HS-5 (cell line): ENCODE results near the gene CLEC4M.
"Not testable (repeated sequence)": the region's sequence is repeated elsewhere in the genome, so short reads cannot be mapped to it uniquely, and the experiment has no call there.

Source experiments
- DNase-seq: peaks from one replicate; pipeline ENCODE4 v3.0.0-alpha.2; 2012; ENCODE audit warnings: low read depth

Gene CLEC4M

GRCh38 chr19:7740682-7741054 lies 22.4 kb upstream of the CLEC4M start:
- DNase-seq: no peak

DNA sequence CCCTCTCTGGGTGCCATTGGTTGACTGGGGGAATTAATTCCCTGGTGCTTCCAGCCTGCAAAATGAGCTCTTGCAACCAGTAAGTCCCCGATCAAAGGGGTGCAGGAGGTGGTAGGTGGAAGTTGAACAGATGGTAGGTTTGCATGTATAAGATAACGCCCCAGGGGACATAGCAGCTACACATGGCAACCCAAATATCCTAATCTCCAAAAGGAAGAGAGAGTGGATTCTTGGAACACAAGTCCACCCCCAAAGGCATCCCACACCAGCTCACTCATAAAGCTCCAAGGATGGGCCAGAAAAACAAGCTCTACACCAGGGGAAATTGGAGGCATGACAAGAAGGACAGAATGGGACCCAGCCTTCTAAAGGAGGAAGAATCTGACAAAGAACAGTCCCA lies 20.5 kb upstream of the CLEC4M start:
- no peak for DNase-seq

GRCh38 chr19:7742991-7743390 lies 20.1 kb upstream of the CLEC4M start:
- DNase-seq: no peak

- DNase-seq: no peak
These were observed 19.6 kb upstream of the CLEC4M start for GRCh38 chr19:7743425-7743841.

DNA sequence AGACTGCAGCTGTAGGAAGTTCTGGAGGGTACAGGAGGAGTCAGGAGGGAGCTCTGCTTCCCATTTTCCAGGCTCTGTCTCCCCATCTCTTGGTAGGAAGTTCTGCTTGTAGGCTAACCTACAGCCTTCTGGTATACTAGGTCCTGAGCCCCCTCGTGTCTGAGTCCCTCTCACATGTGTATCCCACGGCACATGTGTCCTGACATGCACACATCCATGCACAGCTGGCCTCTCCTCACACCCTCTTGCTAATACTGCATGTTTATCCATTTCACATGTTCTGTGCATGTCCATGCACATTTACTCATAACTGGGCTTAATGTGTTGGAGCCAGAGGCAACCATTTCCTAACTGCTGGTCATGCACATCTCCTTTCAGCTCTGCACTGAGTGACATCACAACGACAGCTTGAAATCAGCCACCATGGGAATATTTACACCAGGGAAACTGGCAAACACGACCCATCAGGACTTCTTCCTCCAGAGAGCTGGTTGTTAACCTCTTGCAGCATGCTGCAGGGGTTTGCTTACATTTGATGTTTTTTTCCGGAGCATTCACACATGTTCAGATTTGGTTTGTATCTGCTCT lies 18.8 kb upstream of the CLEC4M start:
- DNase-seq: no peak

DNA sequence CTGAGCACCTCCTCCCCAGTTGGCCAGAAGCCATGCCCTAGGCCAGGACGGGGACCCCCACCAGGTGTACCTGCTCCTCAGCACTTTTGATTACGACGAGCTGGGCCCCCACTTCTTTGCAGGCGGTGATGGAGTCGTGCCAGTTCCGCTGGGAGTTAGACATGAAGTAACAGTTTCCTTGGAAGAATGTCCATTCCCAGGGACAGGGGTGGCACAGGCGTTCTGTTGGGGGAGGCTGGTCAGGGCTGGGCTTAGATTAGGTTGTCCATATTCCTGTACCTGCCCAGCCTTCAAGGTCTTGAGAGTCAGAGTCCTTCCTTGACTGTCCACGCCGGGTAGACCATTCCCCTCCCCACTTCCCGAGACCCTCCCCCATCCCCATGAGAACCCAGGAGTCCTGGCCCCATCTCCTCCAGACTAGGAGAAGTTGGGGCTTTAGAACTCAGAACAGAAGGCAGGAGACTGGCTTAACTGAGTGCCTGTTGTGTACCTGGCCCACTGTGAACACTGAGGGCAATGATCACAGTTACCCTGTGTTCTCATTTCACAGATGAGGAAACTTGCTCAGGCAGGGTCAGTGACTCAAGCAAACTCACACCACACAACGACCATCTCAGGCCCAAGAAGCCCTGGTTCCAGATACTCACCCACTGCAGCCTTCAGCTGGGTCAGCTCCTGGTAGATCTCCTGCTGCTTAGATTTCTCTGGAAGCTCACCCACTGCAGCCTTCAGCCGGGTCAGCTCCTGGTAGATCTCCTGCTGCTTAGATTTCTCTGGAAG lies 18.0 kb upstream of the CLEC4M start:
- DNase-seq: no peak

GRCh38 chr19:7746306-7746705 lies 16.7 kb upstream of the CLEC4M start:
- DNase-seq: not testable (repeated sequence)

DNA sequence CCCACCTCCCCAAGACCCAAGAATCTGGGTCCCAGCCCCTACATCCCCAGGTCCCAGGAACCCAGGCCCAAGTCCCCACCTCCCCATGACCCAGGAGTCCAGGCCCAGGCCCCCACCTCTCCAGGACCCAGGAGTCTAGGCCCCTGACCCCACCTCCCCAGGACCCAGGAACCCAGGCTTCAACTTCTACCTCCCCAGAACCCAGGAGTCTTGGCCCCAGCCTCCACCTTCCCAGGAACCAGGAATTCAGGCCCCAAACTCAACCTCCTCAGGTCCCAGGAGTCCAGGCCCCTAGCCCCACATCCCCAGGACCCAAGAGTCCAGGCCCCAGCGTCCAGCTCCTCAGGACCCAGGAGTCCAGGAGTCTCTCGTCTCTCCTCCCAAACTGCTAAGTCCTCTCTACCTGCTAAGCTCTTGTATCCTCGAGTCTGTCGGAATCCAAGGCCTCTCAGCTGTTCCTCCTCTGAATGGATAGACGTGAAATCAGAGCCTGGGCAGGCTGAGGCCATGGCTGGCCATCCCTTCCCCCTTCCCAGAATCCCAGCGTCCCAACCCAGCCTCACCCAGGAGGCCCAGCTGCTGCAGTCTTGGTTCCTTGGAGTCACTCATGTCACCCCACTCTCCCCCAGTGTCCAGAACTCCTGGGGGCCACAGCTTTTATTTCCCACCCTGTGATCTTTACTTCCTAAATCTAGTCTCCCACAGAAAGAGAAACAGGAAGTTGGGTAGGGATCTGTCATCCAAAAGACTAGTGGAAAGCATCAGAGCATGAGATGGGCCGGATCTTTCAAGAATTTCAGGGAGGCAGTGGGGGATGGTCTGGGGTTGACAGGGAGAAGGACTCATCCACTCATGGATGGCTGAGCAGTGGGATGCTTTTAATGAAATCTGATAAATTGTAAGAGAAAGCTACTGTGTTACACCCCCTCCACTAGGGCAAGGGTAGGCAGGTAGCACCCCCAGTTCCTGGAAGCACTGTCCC lies 15.8 kb upstream of the CLEC4M start, which contains the start of gene CD209:
CD209 (minus strand) TSS at position 632 of the 982 bp plus-strand sequence; CDS start at position 609, 23 bp downstream.
- no peak for DNase-seq

DNA sequence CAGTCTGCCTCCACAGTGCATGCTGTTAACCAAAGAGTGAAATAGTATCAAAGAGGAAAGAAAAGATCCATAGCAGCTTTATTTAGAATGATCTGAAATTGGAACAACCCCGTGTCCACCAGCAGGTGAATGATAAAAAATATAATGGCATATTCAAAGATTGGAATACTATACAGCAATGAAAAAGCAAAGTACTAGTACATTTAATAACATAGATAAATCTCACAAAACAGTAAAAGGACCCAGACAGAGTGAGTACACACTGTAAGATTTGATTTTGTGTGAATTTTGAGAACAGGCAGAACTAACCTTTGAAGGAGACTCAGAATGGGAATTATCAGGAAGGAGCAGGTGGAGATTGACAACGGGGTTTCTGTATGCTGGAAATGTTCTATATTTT lies 14.9 kb upstream of the CLEC4M start:
- no peak for DNase-seq

DNA sequence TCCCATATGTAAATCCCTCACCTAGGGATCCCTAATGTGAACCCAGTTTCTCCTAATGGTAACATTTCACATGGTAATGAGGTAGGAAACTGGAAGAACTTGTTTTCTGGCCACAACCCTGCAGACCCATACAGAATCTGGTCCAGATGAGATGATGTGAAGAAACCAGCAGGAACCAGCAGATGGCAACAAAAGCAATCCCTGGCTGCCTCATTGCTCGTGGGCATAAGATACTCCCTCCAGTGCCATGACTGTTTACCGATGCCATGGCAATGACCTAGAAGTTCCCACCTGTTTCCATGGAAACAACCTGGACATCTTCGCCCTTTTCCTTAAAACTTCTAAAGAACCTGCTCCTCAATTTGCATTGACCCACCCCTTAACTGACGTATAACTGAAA lies 14.3 kb upstream of the CLEC4M start:
- no peak for DNase-seq

DNA sequence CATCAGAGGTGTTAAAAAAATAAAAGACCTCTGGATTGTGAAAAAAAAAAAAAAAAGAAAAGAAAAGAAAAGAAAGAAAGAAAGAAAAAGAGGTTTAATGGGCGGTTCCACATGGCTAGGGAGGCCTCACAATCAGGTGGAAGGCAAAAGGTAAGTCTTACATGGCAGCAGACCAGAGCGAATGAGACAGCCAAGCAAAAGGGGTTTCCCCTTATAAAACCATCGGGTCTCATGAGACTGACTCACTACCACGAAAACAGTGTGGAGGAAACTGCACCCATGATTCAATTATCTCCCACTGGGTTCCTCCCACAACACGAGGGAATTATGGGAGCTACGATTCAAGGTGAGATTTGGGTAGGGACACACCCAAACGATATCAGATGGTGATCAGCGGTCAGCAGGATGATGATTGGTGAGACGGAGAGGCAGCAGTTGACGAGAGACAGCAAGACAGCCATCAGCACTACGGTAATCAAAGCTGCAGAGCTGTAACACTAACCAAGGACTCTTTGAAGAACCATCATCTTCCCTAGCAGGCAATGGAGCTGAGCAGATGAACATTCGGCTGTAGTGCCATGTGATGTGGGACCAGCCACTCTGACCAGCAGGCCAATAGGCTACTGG lies 11.8 kb upstream of the CLEC4M start:
- no peak for DNase-seq

DNA sequence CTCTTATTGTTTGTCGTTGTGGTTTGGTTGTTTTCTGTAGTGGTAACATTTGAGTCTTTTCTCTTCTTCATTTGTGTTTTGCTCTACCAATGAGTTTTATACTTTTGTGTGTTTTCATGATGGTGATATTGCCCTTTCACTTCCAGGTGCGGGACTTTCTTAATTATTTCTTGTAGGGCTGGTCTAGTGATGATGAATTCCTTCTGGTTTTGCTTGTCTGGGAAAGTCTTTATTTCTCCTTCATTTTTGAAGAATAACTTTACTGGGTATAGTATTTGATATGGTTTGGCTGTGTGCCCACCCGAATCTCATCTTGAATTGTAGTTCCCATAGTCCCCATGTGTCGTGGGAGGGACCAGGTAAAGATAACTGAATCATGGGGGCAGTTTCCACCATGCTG lies 6.8 kb upstream of the CLEC4M start:
- no peak for DNase-seq

DNA sequence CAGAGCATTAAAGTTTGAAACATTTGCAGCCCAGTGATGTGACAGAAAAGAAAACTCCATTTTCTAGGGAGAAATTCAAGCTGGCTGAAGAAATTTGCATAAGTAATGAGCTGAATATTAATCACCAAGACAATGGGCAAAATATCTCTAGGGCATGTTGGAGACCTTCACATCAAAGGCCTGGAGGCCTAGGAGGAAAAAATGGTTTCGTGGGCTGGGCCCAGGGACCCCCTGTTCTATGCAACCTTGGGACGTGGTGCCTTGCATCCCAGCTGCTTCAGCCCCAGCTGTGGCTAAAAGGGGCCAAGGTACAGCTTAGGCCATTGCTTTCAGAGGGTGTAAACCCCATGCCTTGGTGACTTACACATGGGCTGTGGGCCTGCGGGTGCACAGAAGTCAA lies 5.7 kb upstream of the CLEC4M start:
- DNase-seq: no peak

DNA sequence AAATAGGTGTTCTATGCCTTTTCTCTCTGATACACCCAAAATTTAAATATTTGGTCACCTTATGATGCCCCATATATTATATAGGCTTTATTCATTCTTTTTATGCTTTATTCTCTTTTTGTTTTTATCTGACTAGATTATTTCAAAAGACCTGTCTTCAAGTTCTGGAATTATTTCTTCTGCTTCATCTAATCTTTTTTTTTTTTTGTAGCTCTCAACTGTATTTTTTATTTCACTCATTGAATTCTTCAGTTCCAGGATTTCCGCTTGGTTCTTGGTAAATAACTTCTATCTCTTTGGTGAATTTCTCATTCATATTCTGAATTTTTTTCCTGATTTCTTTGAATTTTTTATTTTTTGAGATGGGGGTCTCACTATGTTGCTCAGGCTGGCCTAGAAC lies 3.9 kb upstream of the CLEC4M start:
- DNase-seq: no peak

- no peak for DNase-seq
These were observed 653 bp downstream of the CLEC4M start for GRCh38 chr19:7763696-7764095.

GRCh38 chr19:7764157-7764556 lies 1.1 kb downstream of the CLEC4M start:
- DNase-seq: not testable (repeated sequence)

GRCh38 chr19:7765043-7765442 lies 2.0 kb downstream of the CLEC4M start:
- not testable (repeated sequence) for DNase-seq

DNA sequence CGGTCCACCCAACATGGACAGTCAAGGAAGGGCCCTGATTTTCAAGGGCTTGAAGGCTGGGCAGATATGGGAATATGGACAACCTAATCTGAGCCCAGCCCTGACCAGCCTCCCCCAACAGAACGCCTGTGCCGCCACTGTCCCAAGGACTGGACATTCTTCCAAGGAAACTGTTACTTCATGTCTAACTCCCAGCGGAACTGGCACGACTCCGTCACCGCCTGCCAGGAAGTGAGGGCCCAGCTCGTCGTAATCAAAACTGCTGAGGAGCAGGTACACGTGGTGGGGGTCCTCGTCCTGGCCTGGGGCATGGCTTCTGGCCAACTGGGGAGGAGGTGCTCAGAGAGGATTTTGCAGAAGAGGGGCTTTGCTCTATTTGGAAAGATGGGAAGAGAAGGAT lies 3.5 kb downstream of the CLEC4M start:
- DNase-seq: no peak

GRCh38 chr19:7767487-7767886 lies 4.4 kb downstream of the CLEC4M start:
- no peak for DNase-seq

DNA sequence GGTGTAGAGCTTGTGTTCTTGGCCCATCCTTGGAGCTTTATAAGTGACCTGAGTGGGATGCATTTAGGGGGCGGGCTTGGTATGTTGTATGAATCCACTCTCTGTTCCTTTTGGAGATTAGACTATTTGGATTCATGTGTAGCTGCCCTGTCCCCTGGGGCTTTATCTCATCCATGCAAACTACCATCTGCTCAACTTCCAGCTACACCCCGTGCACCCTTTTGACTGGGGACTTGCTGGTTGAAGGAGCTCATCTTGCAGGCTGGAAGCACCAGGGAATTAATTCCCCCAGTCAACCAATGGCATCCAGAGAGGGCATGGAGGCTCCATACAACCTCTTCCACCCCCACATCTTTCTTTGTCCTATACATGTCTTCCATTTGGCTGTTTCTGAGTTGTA lies 6.1 kb downstream of the CLEC4M start:
- no peak for DNase-seq

DNA sequence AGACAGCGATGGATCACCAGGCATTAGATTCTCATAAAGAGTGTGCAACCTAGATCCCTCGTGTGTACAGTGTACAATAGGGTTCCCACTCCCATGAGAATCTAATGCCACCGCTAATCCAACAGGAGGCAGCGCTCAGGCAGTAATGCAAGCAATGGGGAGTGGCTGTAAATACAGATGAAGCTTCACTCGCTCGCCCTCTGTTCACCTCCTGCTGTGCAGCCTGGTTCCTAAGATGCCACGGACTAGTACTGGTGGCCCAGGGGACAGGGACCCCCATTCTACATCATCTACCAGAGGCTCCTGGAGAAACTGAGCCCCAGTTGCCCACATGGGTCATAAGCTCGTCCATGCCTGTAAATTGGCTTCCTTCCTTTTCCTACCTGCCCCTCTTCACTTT lies 8.0 kb downstream of the CLEC4M start:
- no peak for DNase-seq

DNA sequence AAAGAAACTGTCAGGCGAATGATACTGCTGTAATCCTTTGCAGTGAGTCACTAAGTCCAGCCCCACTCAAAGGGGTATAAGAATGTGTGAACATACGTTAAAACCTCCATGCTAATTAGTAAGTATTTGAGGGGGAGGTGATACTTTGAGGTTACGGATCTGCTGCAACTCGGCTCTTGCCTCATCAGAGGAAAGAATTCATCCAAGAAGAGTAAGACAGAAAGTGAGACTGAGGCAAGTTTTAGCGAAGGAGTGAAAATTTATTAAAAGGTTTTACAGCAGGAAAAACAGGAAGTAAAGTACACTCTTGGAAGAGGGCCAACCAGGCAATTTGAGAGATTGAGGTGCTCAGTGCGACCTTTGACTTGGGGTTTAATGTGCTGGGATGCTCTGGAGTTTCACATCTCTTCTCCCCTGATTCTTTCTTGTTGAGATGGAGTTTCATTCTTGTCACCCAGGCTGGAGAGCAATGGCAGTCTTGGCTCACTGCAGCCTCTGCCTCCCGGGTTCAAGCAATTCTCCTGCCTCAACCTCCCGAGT lies 9.8 kb downstream of the CLEC4M start:
- DNase-seq: no peak
